ENCODE results near the gene IGFL1. TPM values are rescaled to one million over a fixed set of nuclear protein-coding genes. Genes with fewer than 3 reads are reported as not detected.
"Not testable (repeated sequence)": the region's sequence is repeated elsewhere in the genome, so short reads cannot be mapped to it uniquely, and the experiment has no call there.

IGFL1 gene
- total RNA-seq, 2 experiments from 2014 or later, result not detected

GRCh38 chr19:46217476-46217875 lies 12.1 kb upstream of the IGFL1 start:
- CTCF ChIA-PET, result no interaction called here
- H3K27ac Mint-ChIP-seq, result no peak overlapping the region
- POLR2A ChIA-PET, result no interaction called here
- H3K27me3 Mint-ChIP-seq (ENCODE audit: low read depth), result peaks cover 24% of the 10 kb centered on the region
- no peaks in the 10 kb centered on the region for H3K4me1 Mint-ChIP-seq (ENCODE audit: low read depth)
- DNase-seq (no peak), ATAC-seq (no peak)
- H3K9me3 Mint-ChIP-seq (ENCODE audit: insufficient read depth), result no peaks in the 10 kb centered on the region
- no peak overlapping the region for H3K4me3 Mint-ChIP-seq
- no peaks in the 10 kb centered on the region for H3K36me3 Mint-ChIP-seq (ENCODE audit: low read depth)

GRCh38 chr19:46218160-46218559 lies 11.4 kb upstream of the IGFL1 start:
- Mint-ChIP-seq H3K4me3 (no peak overlapping the region), H3K9me3 (ENCODE audit: insufficient read depth) (no peaks in the 10 kb centered on the region), H3K27ac (no peak overlapping the region), H3K4me1 (ENCODE audit: low read depth) (no peaks in the 10 kb centered on the region), H3K36me3 (ENCODE audit: low read depth) (no peaks in the 10 kb centered on the region), H3K27me3 (ENCODE audit: low read depth) (peaks cover 22% of the 10 kb centered on the region)
- DNase-seq (peak; percentile 64), ATAC-seq (peak; percentile 27)
- POLR2A ChIA-PET, result no interaction called here
- CTCF ChIA-PET, result no interaction called here

- Mint-ChIP-seq H3K9me3 (ENCODE audit: insufficient read depth) (no peaks in the 10 kb centered on the region), H3K4me1 (ENCODE audit: low read depth) (no peaks in the 10 kb centered on the region), H3K4me3 (no peak overlapping the region), H3K27me3 (ENCODE audit: low read depth) (peaks cover 22% of the 10 kb centered on the region), H3K36me3 (ENCODE audit: low read depth) (no peaks in the 10 kb centered on the region), H3K27ac (no peak overlapping the region)
- ChIA-PET CTCF (no interaction called here), POLR2A (no interaction called here)
- ATAC-seq, result no peak
- DNase-seq, result no peak
These were observed 9.4 kb upstream of the IGFL1 start for GRCh38 chr19:46220038-46220615.

DNA sequence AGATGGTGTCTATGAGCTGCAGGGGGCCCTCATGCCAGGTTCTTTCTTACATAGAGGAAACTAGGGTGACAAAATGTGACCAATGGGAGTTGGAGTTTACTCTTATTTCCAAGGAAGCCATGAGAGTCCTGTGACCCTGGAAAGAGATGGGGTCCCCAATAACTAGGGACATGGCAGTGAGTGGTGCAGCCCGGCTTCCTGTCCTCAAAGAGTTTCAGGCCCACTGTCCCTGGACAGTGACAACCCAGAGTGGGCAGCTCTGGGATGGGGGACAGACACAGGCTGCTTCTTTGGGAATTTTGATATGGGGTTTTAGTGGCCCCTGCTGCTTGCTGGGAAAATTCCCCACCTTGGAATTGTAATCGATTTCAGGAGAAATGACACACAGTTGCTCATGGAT lies 8.4 kb upstream of the IGFL1 start:
- Mint-ChIP-seq H3K27me3 (ENCODE audit: low read depth) (peaks cover 28% of the 10 kb centered on the region), H3K36me3 (ENCODE audit: low read depth) (no peaks in the 10 kb centered on the region), H3K4me1 (ENCODE audit: low read depth) (peaks cover 9% of the 10 kb centered on the region), H3K9me3 (ENCODE audit: insufficient read depth) (no peaks in the 10 kb centered on the region), H3K27ac (no peak overlapping the region), H3K4me3 (no peak overlapping the region)
- CTCF ChIA-PET, result no interaction called here
- no peak for ATAC-seq
- POLR2A ChIA-PET, result no interaction called here
- no peak for DNase-seq

DNA sequence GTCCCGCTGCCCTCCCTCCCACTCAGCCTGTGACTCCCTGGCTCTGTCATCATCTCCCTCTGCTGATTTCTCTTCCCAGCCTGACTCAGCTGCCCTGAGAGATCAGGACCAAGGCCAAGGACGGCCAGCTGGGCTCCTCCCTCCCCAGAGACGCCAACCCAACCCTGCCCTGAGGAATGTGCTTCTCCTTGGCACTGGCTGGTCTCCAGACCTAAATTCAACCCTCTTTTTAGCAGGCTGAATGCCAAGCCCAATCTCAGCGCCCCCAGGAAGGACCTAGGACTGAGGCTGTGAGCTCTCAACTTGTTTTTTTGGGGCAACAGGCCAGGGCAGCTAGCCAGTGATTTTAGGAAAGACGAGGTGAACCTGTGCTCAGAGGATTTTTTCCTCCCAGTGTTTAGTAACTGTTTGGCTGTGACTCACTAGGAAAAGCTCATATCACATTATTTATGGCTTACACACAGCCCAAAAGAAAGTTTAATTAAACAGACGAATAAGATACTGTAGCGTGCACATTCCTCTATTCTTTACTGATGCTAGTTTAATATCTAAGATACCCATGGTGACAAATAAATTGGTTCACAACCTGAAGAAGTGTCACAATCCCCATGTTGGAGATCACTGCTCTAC lies 7.4 kb upstream of the IGFL1 start:
- DNase-seq, result no peak
- peaks cover 9% of the 10 kb centered on the region for H3K4me1 Mint-ChIP-seq (ENCODE audit: low read depth)
- peaks cover 28% of the 10 kb centered on the region for H3K27me3 Mint-ChIP-seq (ENCODE audit: low read depth)
- no peak overlapping the region for H3K27ac Mint-ChIP-seq
- no peak overlapping the region for H3K4me3 Mint-ChIP-seq
- ATAC-seq, result no peak
- CTCF ChIA-PET, result interaction anchor here (1.2 kb wide), 1 partner anchor 34 kb away, joined by 3 read pairs; no protein-coding TSS in a partner anchor
- no peaks in the 10 kb centered on the region for H3K36me3 Mint-ChIP-seq (ENCODE audit: low read depth)
- no peaks in the 10 kb centered on the region for H3K9me3 Mint-ChIP-seq (ENCODE audit: insufficient read depth)
- POLR2A ChIA-PET, result no interaction called here

DNA sequence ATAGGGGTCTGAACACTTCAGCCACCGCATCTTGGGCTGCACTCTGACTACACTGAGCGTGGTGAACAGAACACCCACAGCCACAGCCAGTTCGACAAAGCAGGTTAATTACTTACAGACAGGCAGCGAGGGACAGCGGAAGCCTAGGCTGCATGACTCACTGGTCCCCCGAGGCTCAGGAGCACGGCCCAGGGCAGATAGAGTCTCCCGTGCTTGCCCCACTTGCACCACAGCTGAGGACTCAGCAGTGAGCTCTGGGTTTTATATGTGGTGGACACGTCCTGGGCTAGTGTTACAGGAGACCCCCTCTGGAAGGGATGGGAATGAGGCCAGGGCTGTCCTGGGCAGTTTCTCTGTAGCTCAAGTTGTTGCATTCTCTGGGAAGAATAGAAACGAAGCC lies 5.8 kb upstream of the IGFL1 start:
- POLR2A ChIA-PET; H3K27ac Mint-ChIP-seq; DNase-seq; H3K9me3 Mint-ChIP-seq (ENCODE audit: insufficient read depth); CTCF ChIA-PET; H3K4me1 Mint-ChIP-seq (ENCODE audit: low read depth); ATAC-seq; H3K36me3 Mint-ChIP-seq (ENCODE audit: low read depth); H3K4me3 Mint-ChIP-seq: not testable (repeated sequence)
- peaks cover 23% of the 10 kb centered on the region for H3K27me3 Mint-ChIP-seq (ENCODE audit: low read depth)

- H3K36me3 Mint-ChIP-seq (ENCODE audit: low read depth), result no peaks in the 10 kb centered on the region
- DNase-seq (no peak), ATAC-seq (no peak)
- H3K27ac Mint-ChIP-seq, result no peak overlapping the region
- peaks cover 9% of the 10 kb centered on the region for H3K4me1 Mint-ChIP-seq (ENCODE audit: low read depth)
- POLR2A ChIA-PET, result no interaction called here
- no peak overlapping the region for H3K4me3 Mint-ChIP-seq
- H3K9me3 Mint-ChIP-seq (ENCODE audit: insufficient read depth), result no peaks in the 10 kb centered on the region
- CTCF ChIA-PET, result no interaction called here
- peaks cover 19% of the 10 kb centered on the region for H3K27me3 Mint-ChIP-seq (ENCODE audit: low read depth)
These were observed 4.8 kb upstream of the IGFL1 start for GRCh38 chr19:46224773-46225172.

GRCh38 chr19:46225558-46226004 lies 4.0 kb upstream of the IGFL1 start:
- ChIA-PET CTCF (interaction anchor here (1.0 kb wide), 1 partner anchor 39 kb away, joined by 3 read pairs; no protein-coding TSS in a partner anchor), POLR2A (no interaction called here)
- peaks cover 22% of the 10 kb centered on the region for H3K27me3 Mint-ChIP-seq (ENCODE audit: low read depth)
- DNase-seq (peak; percentile 46), ATAC-seq (peak; percentile 27)
- peaks cover 9% of the 10 kb centered on the region for H3K4me1 Mint-ChIP-seq (ENCODE audit: low read depth)
- no peaks in the 10 kb centered on the region for H3K9me3 Mint-ChIP-seq (ENCODE audit: insufficient read depth)
- H3K36me3 Mint-ChIP-seq (ENCODE audit: low read depth), result no peaks in the 10 kb centered on the region
- no peak overlapping the region for H3K4me3 Mint-ChIP-seq
- H3K27ac Mint-ChIP-seq, result peak overlapping the region; percentile 4

GRCh38 chr19:46226438-46226973 lies 3.0 kb upstream of the IGFL1 start:
- Mint-ChIP-seq H3K4me3 (no peak overlapping the region), H3K27ac (no peak overlapping the region), H3K4me1 (ENCODE audit: low read depth) (peaks cover 9% of the 10 kb centered on the region), H3K27me3 (ENCODE audit: low read depth) (peaks cover 26% of the 10 kb centered on the region), H3K36me3 (ENCODE audit: low read depth) (no peaks in the 10 kb centered on the region), H3K9me3 (ENCODE audit: insufficient read depth) (no peaks in the 10 kb centered on the region)
- CTCF ChIA-PET, result interaction anchor here (1.0 kb wide), 1 partner anchor 38 kb away, joined by 3 read pairs; no protein-coding TSS in a partner anchor
- ATAC-seq, result no peak
- POLR2A ChIA-PET, result no interaction called here
- DNase-seq, result no peak

DNA sequence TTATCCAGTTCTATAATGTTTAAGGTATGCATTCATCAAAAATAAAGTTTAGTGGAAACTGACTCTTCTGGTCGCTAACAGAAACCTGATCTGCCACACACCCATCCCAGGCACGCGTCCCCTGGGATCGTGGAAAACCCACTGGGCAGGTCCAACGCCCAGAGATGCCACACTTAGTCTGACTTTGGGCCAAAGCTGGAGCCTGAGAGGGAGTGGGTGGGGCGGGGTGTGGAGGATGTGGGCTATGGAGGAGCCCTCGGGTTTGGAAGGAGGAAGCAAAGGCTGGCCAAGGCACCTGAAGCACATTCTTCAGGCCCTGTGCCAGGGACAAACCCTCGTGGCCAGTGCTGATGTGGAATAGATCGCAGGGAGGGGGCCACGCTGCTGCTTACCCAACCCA lies 2.5 kb downstream of the IGFL1 start:
- Mint-ChIP-seq H3K36me3 (ENCODE audit: low read depth) (no peaks in the 10 kb centered on the region), H3K27ac (no peak overlapping the region), H3K9me3 (ENCODE audit: insufficient read depth) (no peaks in the 10 kb centered on the region), H3K27me3 (ENCODE audit: low read depth) (peaks cover 29% of the 10 kb centered on the region), H3K4me3 (no peak overlapping the region), H3K4me1 (ENCODE audit: low read depth) (no peaks in the 10 kb centered on the region)
- ChIA-PET CTCF (no interaction called here), POLR2A (no interaction called here)
- ATAC-seq (no peak), DNase-seq (no peak)

- H3K27me3 Mint-ChIP-seq (ENCODE audit: low read depth), result peaks cover 29% of the 10 kb centered on the region
- POLR2A ChIA-PET, result no interaction called here
- no peak for DNase-seq
- no peaks in the 10 kb centered on the region for H3K36me3 Mint-ChIP-seq (ENCODE audit: low read depth)
- CTCF ChIA-PET, result no interaction called here
- no peak for ATAC-seq
- no peak overlapping the region for H3K27ac Mint-ChIP-seq
- no peak overlapping the region for H3K4me3 Mint-ChIP-seq
- H3K9me3 Mint-ChIP-seq (ENCODE audit: insufficient read depth), result no peaks in the 10 kb centered on the region
- no peaks in the 10 kb centered on the region for H3K4me1 Mint-ChIP-seq (ENCODE audit: low read depth)
These were observed 2.9 kb downstream of the IGFL1 start for GRCh38 chr19:46232468-46232867.

GRCh38 chr19:46232938-46233621 lies 3.5 kb downstream of the IGFL1 start:
- Mint-ChIP-seq H3K4me1 (ENCODE audit: low read depth) (no peaks in the 10 kb centered on the region), H3K27me3 (ENCODE audit: low read depth) (peaks cover 29% of the 10 kb centered on the region), H3K27ac (no peak overlapping the region), H3K36me3 (ENCODE audit: low read depth) (no peaks in the 10 kb centered on the region), H3K4me3 (no peak overlapping the region), H3K9me3 (ENCODE audit: insufficient read depth) (no peaks in the 10 kb centered on the region)
- ATAC-seq (no peak), DNase-seq (no peak)
- CTCF ChIA-PET, result no interaction called here
- POLR2A ChIA-PET, result no interaction called here
